HCT116 (cell line): Measurements from ENCODE around the gene CSRNP2. TPM values are rescaled to one million over a fixed set of nuclear protein-coding genes. Genes with fewer than 3 reads are reported as not detected.

Experiments
- ATAC-seq: fragments of 200-7000 bp; cut with Tn5 transposase; 2 replicates; pipeline ENCODE4 v1.9.1; 2020; ENCODE audit warnings: mild to moderate bottlenecking, moderate library complexity
- BruUV-seq: library from RNA; stranded (reverse); fragments of 400-500 nt; replicated peaks from 2 replicates; lab custom pipeline; 2021; lab: Mats Ljungman, UMichigan
- CTCF ChIA-PET: fragments of 300-600 bp; sonication (Branson Sonifier 250); formaldehyde crosslinking; loops from one replicate; lab custom pipeline; 2021; ENCODE audit warnings: antibody characterized with exemption; lab: Charles Lee
- POLR2A ChIA-PET: fragments of 300-600, 350-600 bp; sonication (Branson Sonifier 250); formaldehyde crosslinking; loops from one replicate; lab custom pipeline; 2021; ENCODE audit warnings: antibody characterized with exemption; lab: Charles Lee
- RAD21 ChIA-PET, 2 experiments: fragments of 300-600 bp; sonication (Branson Sonifier 250); formaldehyde crosslinking; loops; one replicate each; lab custom pipeline; 2023; ENCODE audit warnings: low total read pairs in 2 of 2; ENCODE audit not compliant: uncharacterized antibody in 2 of 2, unreplicated experiment in 2 of 2, low non-redundant PET in 1 of 2; lab: Charles Lee
- DNase-seq: peaks from one replicate; pipeline ENCODE4 v3.0.0-alpha.2; 2010; ENCODE audit warnings: low read depth, low spot score
- H2AFZ ChIP-seq: fragments of 200-600 bp; shearing (Covaris generic), sonication (generic); 2 replicates; pipeline ENCODE4 v1.6.1; 2017; ENCODE audit warnings: low read depth, mixed run types, mixed read lengths, antibody characterized with exemption, low read length; ENCODE audit not compliant: poor library complexity, severe bottlenecking
- H3K27ac ChIP-seq: 2 replicates; pipeline ENCODE4 v1.5.1; 2012; ENCODE audit warnings: low read depth, low read length
- H3K27me3 ChIP-seq: fragments of 200-600 bp; sonication (generic); 2 replicates; pipeline ENCODE4 v1.6.1; 2016; ENCODE audit warnings: mixed run types, low read length, mixed read lengths; ENCODE audit not compliant: insufficient read depth
- H3K36me3 ChIP-seq, 2 experiments: fragments of 200-500 bp in 1 of 2; fragments of 200-600 bp in 1 of 2; sonication (Bioruptor generic) in 1 of 2; sonication (generic) in 1 of 2; 2 replicates each; pipeline versions ENCODE4 v1.5.1 to v1.6.1; 2014 to 2016; ENCODE audit warnings: low read length in 2 of 2, inconsistent platforms in 1 of 2, mixed read lengths in 1 of 2, mixed run types in 1 of 2; ENCODE audit not compliant: insufficient read depth in 2 of 2, control insufficient read depth in 1 of 2
- H3K4me1 ChIP-seq, 2 experiments: fragments of 200-600 bp in 1 of 2; sonication (generic) in 1 of 2; 2 replicates each; pipeline versions ENCODE4 v1.5.1 to v1.6.1; 2012 to 2017; ENCODE audit warnings: low read length in 2 of 2, inconsistent platforms in 1 of 2, mild to moderate bottlenecking in 1 of 2, mixed read lengths in 1 of 2, mixed run types in 1 of 2, moderate library complexity in 1 of 2; ENCODE audit not compliant: insufficient read depth in 2 of 2, control insufficient read depth in 1 of 2
- H3K4me2 ChIP-seq: fragments of 200-600 bp; sonication (generic); 2 replicates; pipeline ENCODE4 v1.6.1; 2017; ENCODE audit warnings: mixed run types, low read length, mixed read lengths
- H3K4me3 ChIP-seq, 2 experiments: fragments of 200-600 bp in 1 of 2; sonication (generic) in 1 of 2; replicated peaks in 1 of 2; 2 replicates each; pipeline ENCODE4 v1.5.1; 2011 to 2016; ENCODE audit warnings: low read length in 2 of 2, control low read depth in 1 of 2, low read depth in 1 of 2, mild to moderate bottlenecking in 1 of 2, mixed read lengths in 1 of 2, mixed run types in 1 of 2
- H3K79me2 ChIP-seq: fragments of 200-600 bp; sonication (generic); 2 replicates; pipeline ENCODE4 v1.6.1; 2017; ENCODE audit warnings: mild to moderate bottlenecking, mixed run types, low read length, moderate library complexity, mixed read lengths; ENCODE audit not compliant: insufficient read depth
- H3K9ac ChIP-seq: fragments of 200-600 bp; sonication (generic); 2 replicates; pipeline ENCODE4 v1.6.1; 2016; ENCODE audit warnings: low read length, mixed read lengths
- H3K9me2 ChIP-seq: fragments of 200-600 bp; sonication (generic), shearing (Covaris generic); 2 replicates; pipeline ENCODE4 v1.6.1; 2017; ENCODE audit warnings: mixed run types, mild to moderate bottlenecking, moderate library complexity; ENCODE audit not compliant: insufficient read depth
- H3K9me3 ChIP-seq, 2 experiments: fragments of 200-500 bp in 1 of 2; fragments of 200-600 bp in 1 of 2; sonication (Bioruptor generic) in 1 of 2; sonication (generic) in 1 of 2; 2 replicates each; pipeline ENCODE4 v1.6.1; 2014 to 2017; ENCODE audit warnings: low read length in 2 of 2, mixed read lengths in 2 of 2, inconsistent platforms in 1 of 2, low read depth in 1 of 2, mild to moderate bottlenecking in 1 of 2, mixed run types in 1 of 2, moderate library complexity in 1 of 2; ENCODE audit not compliant: control insufficient read depth in 1 of 2, insufficient read depth in 1 of 2
- H4K20me1 ChIP-seq: fragments of 200-600 bp; sonication (generic), shearing (Covaris generic); 2 replicates; pipeline ENCODE4 v1.6.1; 2017; ENCODE audit warnings: mixed run types, mild to moderate bottlenecking, moderate library complexity; ENCODE audit not compliant: insufficient read depth
- CBX3 ChIP-seq: IDR thresholded peaks from 2 replicates; pipeline ENCODE4 v1.6.1; 2012; ENCODE audit warnings: low read depth
- CEBPB ChIP-seq: IDR thresholded peaks from 2 replicates; pipeline ENCODE4 v1.6.1; 2012; ENCODE audit warnings: low read depth
- EGR1 ChIP-seq: IDR thresholded peaks from 2 replicates; pipeline ENCODE4 v1.6.1; 2012; ENCODE audit warnings: low read depth
- EZH2 ChIP-seq: fragments of 200-600 bp; sonication (generic); IDR thresholded peaks from 2 replicates; pipeline ENCODE4 v1.6.1; 2017; ENCODE audit warnings: antibody characterized with exemption, mixed run types
- EZH2phosphoT487 ChIP-seq: fragments of 200-600 bp; IDR thresholded peaks from 2 replicates; pipeline ENCODE4 v1.6.1; 2018; ENCODE audit warnings: antibody characterized with exemption, borderline replicate concordance
- FOSL1 ChIP-seq: IDR thresholded peaks from 2 replicates; pipeline ENCODE4 v1.6.1; 2012; ENCODE audit warnings: low read depth
- POLR2A ChIP-seq: IDR thresholded peaks from 2 replicates; pipeline ENCODE4 v1.7.0; 2011; ENCODE audit warnings: borderline replicate concordance; ENCODE audit not compliant: insufficient read depth, insufficient read length; ENCODE audit errors: extremely low read depth
- POLR2AphosphoS5 ChIP-seq: IDR thresholded peaks from 2 replicates; pipeline ENCODE4 v1.6.1; 2011; ENCODE audit warnings: mild to moderate bottlenecking, low read depth, low read length, moderate library complexity
- RAD21 ChIP-seq: IDR thresholded peaks from 2 replicates; pipeline ENCODE4 v1.6.1; 2012; ENCODE audit warnings: low read depth, mild to moderate bottlenecking
- SIN3A ChIP-seq: IDR thresholded peaks from 2 replicates; pipeline ENCODE4 v1.6.1; 2012; ENCODE audit warnings: low read depth
- SP1 ChIP-seq: IDR thresholded peaks from 2 replicates; pipeline ENCODE4 v1.6.1; 2012; ENCODE audit warnings: low read depth
- SRF ChIP-seq: IDR thresholded peaks from 2 replicates; pipeline ENCODE4 v1.6.1; 2012; ENCODE audit warnings: low read depth
- TCF7L2 ChIP-seq: IDR thresholded peaks from 2 replicates; pipeline ENCODE4 v1.7.0; 2011; ENCODE audit warnings: borderline replicate concordance, inconsistent platforms; ENCODE audit not compliant: insufficient read depth, insufficient read length; ENCODE audit errors: extremely low read depth
- ZNF274 ChIP-seq: fragments of 200-500 bp; sonication (Bioruptor generic); IDR thresholded peaks from 2 replicates; pipeline ENCODE4 v1.6.1; 2014; ENCODE audit warnings: mild to moderate bottlenecking, low read depth, low read length, inconsistent platforms
- intact Hi-C: fragments of 100-400 bp; cut with micrococcal nuclease; formaldehyde crosslinking; loops from 2 replicates; pipeline ENCODE4 v1.10.0; 2022
- total RNA-seq: library from RNA; stranded (reverse); gene quantifications from one replicate; pipeline ENCODE4 v1.2.1, GENCODE V29; 2021; ENCODE audit not compliant: unreplicated experiment
- TF ChIP-seq, protein P1 (sequence below): IDR thresholded peaks from 2 replicates; pipeline ENCODE4 v1.6.1; 2012

CSRNP2 gene
- total RNA-seq, 1 experiment from 2014 or later: 19.0 TPM

DNA sequence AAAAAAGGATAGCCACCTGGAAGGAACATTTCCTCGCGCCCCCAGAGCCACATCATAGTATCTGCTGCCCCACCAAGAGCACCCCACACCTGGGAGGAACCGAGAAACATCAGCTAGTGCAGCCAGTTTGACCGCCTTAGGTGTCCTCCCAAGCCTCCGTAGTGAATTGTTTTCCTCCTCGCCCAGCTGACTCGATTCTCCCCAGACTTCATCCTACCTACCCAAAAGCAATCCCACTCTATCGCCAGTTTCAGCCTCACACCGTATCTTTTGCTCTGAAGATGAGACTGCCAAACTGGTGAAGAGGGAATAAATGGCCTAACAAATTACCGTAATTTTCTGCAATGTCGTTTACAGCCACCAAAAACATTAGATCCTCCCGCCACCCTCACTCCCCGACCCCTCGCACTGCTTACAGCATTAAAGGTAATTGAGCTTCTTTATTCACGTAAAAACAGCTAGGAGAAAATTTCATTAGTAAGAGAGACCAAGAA lies 56.0 kb downstream of the CSRNP2 start:
- Histone ChIP-seq H4K20me1 (no peaks in the 10 kb centered on the region), H3K27ac (no peak overlapping the region; the same call in 1 of the 2 replicates)
- POLR2A ChIA-PET: interaction anchor here (0.6 to 1.5 kb wide), 6 partner anchors 14 to 263 kb away, joined by 3 to 15 read pairs (median 4); partner anchors contain the start of genes ATF1 and DAZAP2
- TF ChIP-seq RAD21: no peak
- TF ChIP-seq POLR2AphosphoS5: no peak
- TF ChIP-seq EZH2phosphoT487: no peak
- no peak for TF ChIP-seq EGR1
- no peak for TF ChIP-seq SP1
- no peak for TF ChIP-seq SRF
- TF ChIP-seq CBX3: no peak
- TF ChIP-seq POLR2A: no peak
- no peak for TF ChIP-seq TCF7L2
- TF ChIP-seq, protein P1, sequence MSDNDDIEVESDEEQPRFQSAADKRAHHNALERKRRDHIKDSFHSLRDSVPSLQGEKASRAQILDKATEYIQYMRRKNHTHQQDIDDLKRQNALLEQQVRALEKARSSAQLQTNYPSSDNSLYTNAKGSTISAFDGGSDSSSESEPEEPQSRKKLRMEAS: no peak
- TF ChIP-seq EZH2: no peak
- TF ChIP-seq SIN3A: no peak
- TF ChIP-seq CEBPB: no peak
- TF ChIP-seq ZNF274: no peak
- TF ChIP-seq FOSL1: no peak
- TF ChIP-seq, all 23 proteins: peak for 0
- Histone ChIP-seq H3K36me3 (no peaks in the 10 kb centered on the region), H3K9ac (no peak overlapping the region), H3K4me2 (0 out of 2 replicates have a peak overlapping the region, but pooled peaks have one; percentile 62), H3K4me3 (no peak overlapping the region), H2AFZ (no peak overlapping the region), H3K4me1 (peaks cover 27 to 49% of the 10 kb centered on the region in 2 experiments), H3K9me3 (no peaks in the 10 kb centered on the region), H3K79me2 (peaks cover 36% of the 10 kb centered on the region), H3K27me3 (no peaks in the 10 kb centered on the region), H3K9me2 (no peaks in the 10 kb centered on the region)
- BruUV-seq: no TSS peak
- intact Hi-C loops: no loop called here
- RAD21 ChIA-PET: interaction anchor here (0.5 to 1.5 kb wide), 4 partner anchors 88 to 202 kb away, joined by 3 to 4 read pairs (median 4); partner anchors contain the start of gene POU6F1 (in 1 of the 2)
- no peak for DNase-seq
- CTCF ChIA-PET: interaction anchor here (0.6 to 2.4 kb wide), 7 partner anchors 9 to 297 kb away, joined by 3 to 25 read pairs (median 5); no protein-coding TSS in a partner anchor
- no peak for ATAC-seq
